ENCODE data around the gene ERCC6. TPM values are rescaled to one million over a fixed set of nuclear protein-coding genes. Genes with fewer than 3 reads are reported as not detected.

ERCC6 gene
- total RNA-seq, 1 experiment from 2014 or later, result 24.5 TPM

GRCh38 chr10:49558190-49558589, 19.3 kb upstream of the ERCC6 start:
- no peak overlapping the region for H3K4me3 ChIP-seq
- H3K9me3 ChIP-seq, result peaks cover 12% of the 10 kb centered on the region
- H3K36me3 ChIP-seq, result no peaks in the 10 kb centered on the region
- DNase-seq, result no peak
- H3K27me3 ChIP-seq, result no peaks in the 10 kb centered on the region

GRCh38 chr10:49557681-49558080, 18.8 kb upstream of the ERCC6 start:
- Histone ChIP-seq H3K27me3 (no peaks in the 10 kb centered on the region), H3K9me3 (peaks cover 17% of the 10 kb centered on the region), H3K4me3 (no peak overlapping the region), H3K36me3 (no peaks in the 10 kb centered on the region)
- no peak for DNase-seq

- Histone ChIP-seq H3K27me3 (no peaks in the 10 kb centered on the region), H3K9me3 (peaks cover 18% of the 10 kb centered on the region), H3K36me3 (no peaks in the 10 kb centered on the region), H3K4me3 (no peak overlapping the region)
- no peak for DNase-seq
Measured at GRCh38 chr10:49556723-49557122, 17.8 kb upstream of the ERCC6 start.

- Histone ChIP-seq H3K27me3 (no peaks in the 10 kb centered on the region), H3K4me3 (no peak overlapping the region), H3K36me3 (no peaks in the 10 kb centered on the region), H3K9me3 (peaks cover 18% of the 10 kb centered on the region)
- DNase-seq, result peak; percentile 79
Measured at GRCh38 chr10:49552277-49552676, 13.4 kb upstream of the ERCC6 start.

GRCh38 chr10:49550563-49550962, 11.6 kb upstream of the ERCC6 start:
- no peaks in the 10 kb centered on the region for H3K27me3 ChIP-seq

GRCh38 chr10:49549640-49550346, 10.9 kb upstream of the ERCC6 start:
- Histone ChIP-seq H3K27me3 (no peaks in the 10 kb centered on the region), H3K4me3 (no peak overlapping the region)
- DNase-seq, result no peak

More at GRCh38 chr10:49550563-49550962, 11.6 kb upstream of the ERCC6 start:
- peak; percentile 79 for DNase-seq
- Histone ChIP-seq H3K36me3 (no peaks in the 10 kb centered on the region), H3K9me3 (peaks cover 21% of the 10 kb centered on the region), H3K4me3 (no peak overlapping the region)

GRCh38 chr10:49543604-49544003, 4.7 kb upstream of the ERCC6 start:
- H3K4me3 ChIP-seq, result no peak overlapping the region
- H3K36me3 ChIP-seq, result no peaks in the 10 kb centered on the region
- H3K9me3 ChIP-seq, result peaks cover 11% of the 10 kb centered on the region; the same call in 1 of the 2 replicates
- no peaks in the 10 kb centered on the region for H3K27me3 ChIP-seq
- DNase-seq, result no peak

More at GRCh38 chr10:49549640-49550346, 10.9 kb upstream of the ERCC6 start:
- Histone ChIP-seq H3K36me3 (no peaks in the 10 kb centered on the region), H3K9me3 (peaks cover 26% of the 10 kb centered on the region)

- Histone ChIP-seq H3K9me3 (peaks cover 11% of the 10 kb centered on the region; the same call in 1 of the 2 replicates), H3K36me3 (no peaks in the 10 kb centered on the region), H3K4me3 (no peak overlapping the region), H3K27me3 (no peaks in the 10 kb centered on the region)
- no peak for DNase-seq
Measured at GRCh38 chr10:49542353-49542752, 3.4 kb upstream of the ERCC6 start.

GRCh38 chr10:49541762-49542161, 2.8 kb upstream of the ERCC6 start:
- DNase-seq, result no peak
- Histone ChIP-seq H3K4me3 (no peak overlapping the region), H3K9me3 (peaks cover 11% of the 10 kb centered on the region; the same call in 1 of the 2 replicates), H3K27me3 (no peaks in the 10 kb centered on the region), H3K36me3 (no peaks in the 10 kb centered on the region)

- no peak for DNase-seq
- H3K36me3 ChIP-seq, result peaks cover 11% of the 10 kb centered on the region; the same call in 1 of the 2 replicates
- H3K4me3 ChIP-seq, result no peak overlapping the region
- H3K9me3 ChIP-seq, result peaks cover 7% of the 10 kb centered on the region; the same call in 1 of the 2 replicates
- no peaks in the 10 kb centered on the region for H3K27me3 ChIP-seq
Measured at GRCh38 chr10:49540056-49540797, 1.3 kb upstream of the ERCC6 start.

GRCh38 chr10:49539320-49539885, 482 bp upstream of the ERCC6 start:
- peaks cover 14% of the 10 kb centered on the region for H3K36me3 ChIP-seq
- H3K4me3 ChIP-seq, result peak overlapping the region; percentile 72
- 0 out of 2 replicates have a peak, but pooled peaks cover 2% of the 10 kb centered on the region for H3K9me3 ChIP-seq
- peak; percentile 57 for DNase-seq
- no peaks in the 10 kb centered on the region for H3K27me3 ChIP-seq

- Histone ChIP-seq H3K36me3 (peaks cover 52% of the 10 kb centered on the region), H3K9me3 (no peaks in the 10 kb centered on the region), H3K27me3 (no peaks in the 10 kb centered on the region), H3K4me3 (no peak overlapping the region)
- DNase-seq, result peak; percentile 45
Measured at GRCh38 chr10:49534670-49535381, 4.1 kb downstream of the ERCC6 start.

GRCh38 chr10:49532461-49532860, 6.5 kb downstream of the ERCC6 start:
- Histone ChIP-seq H3K9me3 (no peaks in the 10 kb centered on the region), H3K36me3 (peaks cover 75% of the 10 kb centered on the region), H3K27me3 (no peaks in the 10 kb centered on the region), H3K4me3 (no peak overlapping the region)
- no peak for DNase-seq

GRCh38 chr10:49528977-49529506, 9.9 kb downstream of the ERCC6 start:
- peaks cover 90% of the 10 kb centered on the region for H3K36me3 ChIP-seq

GRCh38 chr10:49527850-49528249, 11.1 kb downstream of the ERCC6 start:
- H3K36me3 ChIP-seq, result peaks cover 92% of the 10 kb centered on the region
- no peaks in the 10 kb centered on the region for H3K9me3 ChIP-seq
- no peak for DNase-seq
- H3K4me3 ChIP-seq, result no peak overlapping the region
- H3K27me3 ChIP-seq, result no peaks in the 10 kb centered on the region

More at GRCh38 chr10:49528977-49529506, 9.9 kb downstream of the ERCC6 start:
- no peak overlapping the region for H3K4me3 ChIP-seq
- no peaks in the 10 kb centered on the region for H3K27me3 ChIP-seq
- DNase-seq, result no peak
- no peaks in the 10 kb centered on the region for H3K9me3 ChIP-seq

GRCh38 chr10:49527061-49527460, 11.9 kb downstream of the ERCC6 start:
- peaks cover 84% of the 10 kb centered on the region for H3K36me3 ChIP-seq
- no peaks in the 10 kb centered on the region for H3K27me3 ChIP-seq
- no peak for DNase-seq
- no peak overlapping the region for H3K4me3 ChIP-seq
- no peaks in the 10 kb centered on the region for H3K9me3 ChIP-seq

Measured in MG63 (cell line).